ENCODE data around the gene SCARF1.

The SCARF1 gene

DNA sequence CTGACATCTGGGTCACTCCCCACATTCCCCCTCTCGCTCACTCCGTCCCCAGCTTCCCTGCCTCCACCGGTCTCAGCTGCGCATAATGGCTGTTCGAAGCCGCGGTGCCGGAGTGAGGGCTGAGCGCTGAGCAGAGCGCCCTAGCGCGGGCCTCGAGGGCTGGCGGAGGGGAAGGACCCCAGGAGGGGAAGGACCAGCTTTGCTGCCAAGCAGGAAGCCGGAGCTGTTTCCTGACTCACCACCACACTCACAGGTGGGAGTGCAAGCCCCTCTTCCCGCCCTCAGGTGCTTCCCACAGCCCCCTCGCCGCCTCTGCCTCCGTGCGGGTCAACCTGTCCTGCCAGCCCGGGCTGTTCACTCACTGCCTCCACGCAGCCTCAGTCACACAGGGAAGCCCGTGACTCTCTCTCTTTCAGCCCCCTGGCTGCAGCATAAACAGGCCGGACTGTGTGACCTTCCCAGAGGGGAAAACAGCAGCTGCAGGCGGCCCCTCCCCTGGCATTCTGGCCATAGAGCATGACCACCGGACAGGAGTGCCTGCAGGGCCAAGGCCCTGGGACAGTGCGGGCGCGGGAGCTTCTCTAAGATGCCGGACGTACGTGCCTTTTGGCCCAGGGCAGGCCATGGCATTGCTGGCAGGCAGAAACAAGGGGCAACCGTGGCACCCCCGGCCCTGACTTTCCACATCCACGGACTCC is 40.6 kb downstream of the SCARF1 start:
- peaks cover 44% of the 10 kb centered on the region for H3K4me1 Mint-ChIP-seq (ENCODE audit: low read depth)
- H3K9me3 Mint-ChIP-seq, result no peaks in the 10 kb centered on the region
- no peak overlapping the region for H3K4me3 Mint-ChIP-seq
- H3K36me3 Mint-ChIP-seq (ENCODE audit: low read depth), result peaks cover 4% of the 10 kb centered on the region
- peak overlapping the region; percentile 3 for H3K27ac Mint-ChIP-seq
- H3K27me3 Mint-ChIP-seq, result no peaks in the 10 kb centered on the region

DNA sequence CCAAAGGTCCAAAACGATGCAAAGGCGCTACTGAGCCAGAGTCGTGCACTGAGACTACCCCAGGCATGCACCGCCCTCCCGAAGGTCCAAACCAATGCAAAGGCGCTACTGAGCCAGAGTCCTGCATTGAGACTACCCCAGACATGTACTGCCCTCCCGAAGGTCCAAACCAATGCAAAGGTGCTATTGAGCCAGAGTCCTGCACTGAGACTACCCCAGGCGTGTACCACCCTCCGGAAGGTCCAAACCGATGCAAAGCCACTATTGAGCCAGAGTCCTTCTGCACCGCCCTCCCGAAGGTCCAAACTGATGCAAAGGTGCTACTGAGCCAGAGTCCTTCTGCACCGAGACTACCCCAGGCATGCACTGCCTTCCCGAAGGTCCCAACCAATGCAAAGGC is 44.0 kb downstream of the SCARF1 start:
- Mint-ChIP-seq H3K9me3 (no peaks in the 10 kb centered on the region), H3K4me1 (ENCODE audit: low read depth) (peaks cover 19% of the 10 kb centered on the region), H3K27ac (no peak overlapping the region), H3K36me3 (ENCODE audit: low read depth) (no peaks in the 10 kb centered on the region), H3K27me3 (no peaks in the 10 kb centered on the region), H3K4me3 (no peak overlapping the region)

DNA sequence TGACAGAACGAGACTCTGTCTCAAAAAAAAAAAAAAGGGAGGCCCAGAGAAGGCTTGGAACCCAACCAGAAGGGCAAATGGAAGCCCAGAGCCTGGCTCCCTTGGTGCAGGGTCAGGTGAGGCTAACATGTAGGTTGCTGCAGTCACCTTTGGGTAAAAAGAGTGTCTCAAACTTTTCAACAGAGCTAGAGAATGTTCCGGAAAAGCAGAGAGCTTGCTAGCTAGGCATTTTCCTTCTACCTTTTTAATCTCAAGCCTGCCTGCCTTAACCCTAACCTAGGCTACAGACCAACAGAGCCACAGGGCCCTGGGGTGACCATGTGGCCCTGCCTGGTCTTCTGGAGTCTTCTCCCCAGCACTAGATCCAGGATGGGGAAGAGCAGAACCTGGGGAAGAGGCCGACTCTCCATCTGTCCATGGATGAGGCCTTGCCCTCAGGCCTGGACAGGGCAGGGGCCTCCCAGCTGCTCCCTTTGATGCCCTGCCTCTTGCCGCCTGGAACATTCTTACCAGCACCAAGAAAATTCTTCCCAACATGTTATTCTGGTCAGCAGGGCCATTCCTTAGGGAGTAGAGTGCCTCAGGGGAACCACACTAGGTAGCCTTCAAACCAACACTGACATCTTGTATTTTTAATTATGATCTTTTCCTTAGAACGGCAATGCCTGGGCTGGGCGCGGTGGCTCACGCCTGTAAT is 47.0 kb downstream of the SCARF1 start:
- peaks cover 3% of the 10 kb centered on the region for H3K4me1 Mint-ChIP-seq (ENCODE audit: low read depth)
- H3K27ac Mint-ChIP-seq, result no peak overlapping the region
- H3K27me3 Mint-ChIP-seq, result no peaks in the 10 kb centered on the region
- H3K36me3 Mint-ChIP-seq (ENCODE audit: low read depth), result no peaks in the 10 kb centered on the region
- H3K4me3 Mint-ChIP-seq, result no peak overlapping the region
- no peaks in the 10 kb centered on the region for H3K9me3 Mint-ChIP-seq

DNA sequence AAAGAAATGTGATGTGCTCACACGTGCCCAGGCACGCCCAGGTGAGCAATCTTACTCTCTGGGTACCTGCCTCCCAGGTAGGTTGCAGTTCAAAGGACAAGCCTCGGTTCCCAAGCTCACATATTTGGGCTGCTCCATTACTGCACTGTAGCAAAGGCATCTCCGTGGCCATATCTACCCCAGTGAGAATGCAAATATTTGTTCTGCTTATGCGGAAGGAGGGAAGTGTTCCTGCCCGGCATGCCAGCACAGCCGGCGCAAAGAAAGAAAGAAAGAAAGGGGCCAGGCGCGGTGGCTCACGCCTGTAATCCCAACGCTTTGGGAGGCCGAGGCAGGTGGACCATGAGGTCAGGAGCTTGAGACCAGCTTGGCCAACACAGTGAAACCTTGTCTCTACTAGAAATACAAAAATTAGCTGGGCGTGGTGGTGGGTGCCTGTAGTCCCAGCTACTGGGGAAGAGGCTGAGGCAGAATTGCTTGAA is 47.6 kb downstream of the SCARF1 start:
- H3K4me1 Mint-ChIP-seq (ENCODE audit: low read depth), result peaks cover 9% of the 10 kb centered on the region
- H3K36me3 Mint-ChIP-seq (ENCODE audit: low read depth), result no peaks in the 10 kb centered on the region
- H3K9me3 Mint-ChIP-seq, result no peaks in the 10 kb centered on the region
- H3K27ac Mint-ChIP-seq, result no peak overlapping the region
- no peaks in the 10 kb centered on the region for H3K27me3 Mint-ChIP-seq
- no peak overlapping the region for H3K4me3 Mint-ChIP-seq

DNA sequence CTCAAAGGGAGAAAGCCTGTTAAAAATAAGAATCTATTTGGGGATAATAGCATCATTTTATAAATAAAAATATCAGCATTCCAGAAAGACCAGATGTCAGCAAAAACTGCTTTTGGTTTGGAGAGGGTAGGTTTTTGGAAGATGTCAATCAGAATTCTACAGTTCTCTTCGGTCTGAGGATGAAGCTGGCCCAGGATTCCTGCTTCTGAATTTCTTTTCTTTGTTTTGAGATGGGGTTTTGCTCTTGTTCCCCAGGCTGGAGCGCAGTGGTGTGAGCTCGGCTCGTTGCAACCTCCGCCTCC is 52.0 kb downstream of the SCARF1 start:
- Mint-ChIP-seq H3K9me3 (no peaks in the 10 kb centered on the region), H3K4me3 (no peak overlapping the region), H3K36me3 (ENCODE audit: low read depth) (no peaks in the 10 kb centered on the region), H3K4me1 (ENCODE audit: low read depth) (peaks cover 27% of the 10 kb centered on the region), H3K27ac (peak overlapping the region; percentile 81), H3K27me3 (no peaks in the 10 kb centered on the region)

DNA sequence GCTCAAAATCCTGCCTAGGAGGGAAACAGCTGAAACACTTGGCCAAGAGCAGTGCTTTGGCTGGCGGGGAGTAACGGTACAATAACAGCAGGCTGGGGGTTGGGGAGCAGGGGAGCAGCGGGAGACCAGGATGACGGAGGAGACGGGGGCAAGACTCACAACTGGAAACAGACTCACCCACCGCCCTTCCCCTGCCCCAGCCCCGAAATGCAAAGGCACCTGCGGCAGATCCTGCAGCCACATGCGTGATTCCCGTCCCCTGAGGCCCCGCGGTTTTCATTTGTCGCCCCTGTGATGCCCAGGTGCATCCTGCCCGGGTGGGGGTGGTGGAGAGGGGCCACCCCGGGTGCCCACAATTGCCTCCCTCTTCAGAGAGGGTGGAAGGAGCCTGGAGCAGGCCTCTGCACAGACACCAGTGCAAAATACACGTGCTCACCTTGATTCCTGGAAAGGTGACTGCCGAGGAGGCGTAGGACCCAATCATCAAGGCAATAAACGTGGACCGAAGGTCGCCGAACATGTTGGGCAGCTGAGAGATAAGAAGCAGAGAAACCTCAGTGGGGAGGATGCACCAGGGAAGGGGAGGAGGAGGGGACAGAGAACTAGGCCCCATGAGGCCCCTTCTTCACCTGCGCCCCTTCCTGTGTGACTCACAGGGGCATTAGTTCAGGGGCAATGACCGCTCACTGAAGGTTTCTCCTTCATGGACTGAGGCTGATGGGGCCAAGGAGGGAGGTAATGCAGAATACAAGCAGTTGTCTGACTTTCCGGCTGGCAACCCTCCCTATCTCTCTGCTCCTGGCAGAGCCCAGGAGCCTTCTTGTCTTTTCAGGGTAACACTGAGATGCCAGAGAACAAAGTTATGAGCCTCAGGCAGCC is 52.5 kb downstream of the SCARF1 start:
- H3K4me1 Mint-ChIP-seq (ENCODE audit: low read depth), result peaks cover 27% of the 10 kb centered on the region
- no peaks in the 10 kb centered on the region for H3K9me3 Mint-ChIP-seq
- H3K4me3 Mint-ChIP-seq, result peak overlapping the region; percentile 43
- peak overlapping the region; percentile 81 for H3K27ac Mint-ChIP-seq
- no peaks in the 10 kb centered on the region for H3K36me3 Mint-ChIP-seq (ENCODE audit: low read depth)
- H3K27me3 Mint-ChIP-seq, result no peaks in the 10 kb centered on the region

DNA sequence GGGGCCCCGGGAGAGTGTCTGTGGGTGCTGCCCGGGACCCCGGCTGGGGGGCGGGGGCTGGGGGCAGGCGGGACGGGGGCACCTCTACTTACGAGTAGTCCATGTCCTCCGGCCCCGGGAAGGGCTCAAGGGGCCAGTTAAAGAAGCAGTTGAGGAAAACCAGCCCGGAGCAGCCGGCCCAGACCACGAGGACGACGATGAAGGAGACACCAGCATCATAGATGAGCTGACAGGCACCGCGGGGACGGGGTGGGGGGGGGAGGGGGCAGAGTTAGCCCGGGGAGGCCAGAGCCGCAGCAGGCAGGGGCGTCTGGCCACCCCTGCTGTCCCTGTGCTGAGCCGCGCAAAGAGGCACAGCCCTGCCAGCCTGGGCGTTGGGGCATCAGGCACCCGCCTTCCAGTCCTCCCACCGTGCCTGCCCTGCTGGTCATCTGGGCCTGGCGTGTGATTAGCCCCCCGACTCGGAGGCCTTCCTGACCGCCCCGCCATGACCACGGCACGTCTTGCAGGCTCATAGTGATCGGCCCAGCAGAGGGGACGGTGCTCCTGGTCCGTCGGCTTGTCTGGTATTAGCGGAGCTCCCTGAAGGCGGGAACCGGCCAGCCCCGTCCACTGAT is 54.0 kb downstream of the SCARF1 start:
- Mint-ChIP-seq H3K9me3 (no peaks in the 10 kb centered on the region), H3K27ac (no peak overlapping the region), H3K4me1 (ENCODE audit: low read depth) (peaks cover 27% of the 10 kb centered on the region), H3K36me3 (ENCODE audit: low read depth) (no peaks in the 10 kb centered on the region), H3K27me3 (no peaks in the 10 kb centered on the region), H3K4me3 (no peak overlapping the region)

DNA sequence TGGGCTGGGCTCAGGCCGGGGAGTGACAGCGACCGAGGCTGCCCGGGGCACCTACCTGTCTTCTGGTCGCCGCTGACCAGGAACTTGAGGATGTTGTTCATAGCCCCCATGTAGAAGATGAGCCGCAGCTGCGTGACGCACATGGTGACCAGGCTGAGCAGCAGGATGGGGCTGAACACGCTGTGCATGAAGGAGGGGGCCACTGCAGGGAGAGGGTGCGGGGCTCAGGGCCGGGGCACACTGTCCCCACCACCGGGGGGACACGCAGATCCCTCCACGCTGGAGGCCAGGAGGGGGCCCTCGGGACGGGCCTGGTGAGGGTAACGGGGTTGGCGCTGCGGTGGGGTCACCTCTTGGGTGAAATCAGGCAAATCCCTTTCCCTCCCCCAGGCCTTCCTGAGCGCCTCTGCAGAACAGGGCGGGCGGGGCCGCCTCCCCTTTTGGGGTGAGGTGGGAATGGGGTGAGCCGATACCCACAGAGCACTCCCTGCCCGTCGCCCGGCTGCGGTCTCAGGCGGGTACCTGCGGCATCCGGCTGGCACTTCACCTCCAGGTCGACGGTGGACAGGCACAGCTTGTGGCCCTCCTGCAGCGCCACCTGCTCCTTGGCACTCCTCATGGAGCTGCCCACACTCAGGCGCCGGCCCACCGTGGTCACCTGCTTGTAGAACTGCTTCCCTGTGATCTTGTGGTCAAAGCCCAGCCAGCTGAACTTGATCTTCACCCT is 54.6 kb downstream of the SCARF1 start:
- peaks cover 27% of the 10 kb centered on the region for H3K4me1 Mint-ChIP-seq (ENCODE audit: low read depth)
- no peak overlapping the region for H3K4me3 Mint-ChIP-seq
- no peaks in the 10 kb centered on the region for H3K9me3 Mint-ChIP-seq
- H3K36me3 Mint-ChIP-seq (ENCODE audit: low read depth), result no peaks in the 10 kb centered on the region
- H3K27me3 Mint-ChIP-seq, result no peaks in the 10 kb centered on the region
- no peak overlapping the region for H3K27ac Mint-ChIP-seq

DNA sequence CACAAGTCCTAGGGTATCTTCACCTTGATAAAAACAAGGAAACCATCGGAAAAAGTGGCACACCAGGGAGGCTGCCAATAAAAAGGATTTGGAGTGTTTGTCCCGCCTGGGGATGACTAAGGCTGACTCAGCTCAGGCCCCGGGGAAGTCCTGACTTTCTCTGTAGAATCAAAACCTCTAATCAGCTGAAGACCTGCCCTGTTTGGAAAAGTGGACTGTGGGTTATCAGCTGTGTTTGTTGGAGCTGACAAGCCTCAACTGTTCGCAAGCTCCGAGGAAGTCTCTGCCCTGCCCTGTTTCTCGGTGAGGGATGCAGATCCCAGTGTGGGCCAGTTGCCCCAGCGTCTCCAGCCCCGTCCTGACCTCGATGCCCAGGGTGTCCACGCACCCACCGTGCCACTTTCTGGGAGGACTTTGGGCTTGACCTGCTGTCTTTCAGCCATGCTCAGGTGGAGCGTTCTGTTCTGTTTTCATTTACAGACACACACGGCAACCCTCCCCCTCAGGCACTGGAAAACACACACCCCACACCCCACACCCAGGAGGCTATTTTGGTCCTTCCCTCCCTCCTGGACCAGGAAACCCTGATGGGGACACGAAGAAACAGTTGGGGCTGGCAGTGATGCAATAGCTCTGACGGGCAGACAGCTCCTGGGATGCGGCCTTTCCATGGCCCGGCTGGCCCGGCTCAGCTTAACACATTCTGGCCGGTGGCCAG is 55.3 kb downstream of the SCARF1 start:
- Mint-ChIP-seq H3K27me3 (no peaks in the 10 kb centered on the region), H3K36me3 (ENCODE audit: low read depth) (no peaks in the 10 kb centered on the region), H3K27ac (no peak overlapping the region), H3K4me1 (ENCODE audit: low read depth) (peaks cover 27% of the 10 kb centered on the region), H3K9me3 (no peaks in the 10 kb centered on the region), H3K4me3 (no peak overlapping the region)

DNA sequence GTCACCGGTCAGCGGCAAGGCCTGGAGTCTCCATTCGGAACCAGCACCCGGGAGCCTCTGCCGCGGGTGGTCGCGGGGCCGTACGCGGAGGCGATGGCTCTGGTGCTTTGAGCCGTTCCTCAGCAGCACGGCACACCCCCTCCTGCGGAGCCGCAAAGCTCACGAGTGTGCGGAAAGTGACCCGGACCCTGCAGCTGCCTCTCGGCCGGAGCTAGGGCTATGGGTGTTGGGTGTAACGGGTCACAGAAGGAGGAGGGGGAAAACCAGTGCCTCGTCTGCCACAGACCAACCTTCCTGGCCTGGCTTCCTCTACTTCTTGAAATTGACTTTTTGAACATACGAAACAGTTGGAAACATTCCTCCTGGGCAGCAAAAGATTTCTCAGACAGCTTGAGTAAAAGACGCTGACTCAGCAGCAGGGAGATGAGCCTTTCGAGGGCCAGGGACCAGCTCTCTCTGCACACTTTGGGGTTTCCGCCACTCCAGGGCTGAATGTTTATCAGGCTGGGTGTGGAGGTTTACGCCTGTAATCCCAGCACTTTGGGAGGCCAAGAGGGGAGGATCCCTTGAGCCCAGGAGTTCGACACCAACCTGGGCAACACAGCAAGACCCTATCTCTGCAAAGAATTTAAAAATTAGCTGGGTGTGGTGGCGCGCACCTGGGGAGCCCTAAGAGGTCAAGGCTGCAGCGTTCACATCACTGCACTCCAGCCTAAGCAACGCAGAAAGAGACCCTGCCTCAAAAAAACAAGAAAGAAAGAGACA is 56.5 kb downstream of the SCARF1 start:
- Mint-ChIP-seq H3K36me3 (ENCODE audit: low read depth) (no peaks in the 10 kb centered on the region), H3K4me1 (ENCODE audit: low read depth) (peaks cover 27% of the 10 kb centered on the region), H3K9me3 (no peaks in the 10 kb centered on the region), H3K4me3 (no peak overlapping the region), H3K27ac (no peak overlapping the region), H3K27me3 (no peaks in the 10 kb centered on the region)

DNA sequence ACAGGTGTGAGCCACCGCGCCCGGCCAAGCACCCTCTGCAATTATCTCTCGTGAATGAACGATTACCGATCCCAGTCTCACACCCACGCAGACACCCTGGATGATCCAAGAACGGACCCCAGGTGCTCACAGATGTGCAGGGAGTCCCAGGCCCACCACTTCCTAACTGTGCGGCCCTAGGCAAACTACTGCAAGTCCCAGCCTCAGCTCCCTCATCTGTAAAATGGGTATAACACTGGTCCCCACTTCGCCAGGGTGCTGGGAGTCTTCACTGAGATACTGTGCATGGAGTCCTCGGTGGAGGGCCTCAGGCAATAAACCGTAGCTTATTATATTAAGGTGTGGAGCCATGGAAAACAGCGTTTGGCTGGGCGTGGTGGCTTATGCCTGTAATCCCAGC is 61.4 kb downstream of the SCARF1 start:
- H3K9me3 Mint-ChIP-seq, result no peaks in the 10 kb centered on the region
- H3K27ac Mint-ChIP-seq, result no peak overlapping the region
- H3K4me3 Mint-ChIP-seq, result no peak overlapping the region
- no peaks in the 10 kb centered on the region for H3K4me1 Mint-ChIP-seq (ENCODE audit: low read depth)
- H3K27me3 Mint-ChIP-seq, result no peaks in the 10 kb centered on the region
- H3K36me3 Mint-ChIP-seq (ENCODE audit: low read depth), result no peaks in the 10 kb centered on the region

Data from stimulated activated naive CD8-positive, alpha-beta T cell treated with anti-CD3 and anti-CD28 coated beads, Interleukin-15, Interleukin-2, amounts not matched to agents 100 ng/mL and 50 ng/mL, for 24 hours (primary cell).